LNCaP clone FGC (cell line): ENCODE results near the gene TMEM205.

Experiments
- DNase-seq: peaks from one replicate; pipeline ENCODE4 v3.0.0-alpha.2; 2011; ENCODE audit warnings: low read depth
- H3K4me3 ChIP-seq: 2 replicates; pipeline ENCODE4 v1.5.1; 2011; ENCODE audit warnings: mild to moderate bottlenecking, low read depth, low read length, control low read depth
- TF ChIP-seq, protein P1 (sequence below): IDR thresholded peaks from 2 replicates; pipeline ENCODE4 v1.5.1; 2012; ENCODE audit warnings: mild to moderate bottlenecking; ENCODE audit not compliant: control insufficient read depth, insufficient read depth; ENCODE audit errors: extremely low read depth

TMEM205 gene

DNA sequence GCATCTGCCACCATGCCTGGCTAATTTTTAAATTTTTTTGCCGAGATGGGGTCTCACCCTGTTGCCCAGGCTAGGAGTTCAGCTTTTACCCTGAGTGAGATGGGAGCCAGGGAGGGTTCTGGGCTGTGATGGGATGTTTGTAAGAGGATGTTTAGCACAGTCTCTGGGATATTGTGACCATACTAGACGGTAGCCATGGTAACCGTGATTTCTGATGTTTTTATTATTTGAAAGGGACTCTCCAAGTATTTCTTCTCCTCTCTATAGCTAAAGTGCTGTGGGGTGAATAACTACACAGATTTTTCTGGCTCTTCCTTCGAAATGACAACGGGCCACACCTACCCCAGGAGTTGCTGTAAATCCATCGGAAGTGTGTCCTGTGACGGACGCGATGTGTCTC, 39.7 kb downstream of the TMEM205 start:
- no peak for DNase-seq
- TF ChIP-seq, protein P1, sequence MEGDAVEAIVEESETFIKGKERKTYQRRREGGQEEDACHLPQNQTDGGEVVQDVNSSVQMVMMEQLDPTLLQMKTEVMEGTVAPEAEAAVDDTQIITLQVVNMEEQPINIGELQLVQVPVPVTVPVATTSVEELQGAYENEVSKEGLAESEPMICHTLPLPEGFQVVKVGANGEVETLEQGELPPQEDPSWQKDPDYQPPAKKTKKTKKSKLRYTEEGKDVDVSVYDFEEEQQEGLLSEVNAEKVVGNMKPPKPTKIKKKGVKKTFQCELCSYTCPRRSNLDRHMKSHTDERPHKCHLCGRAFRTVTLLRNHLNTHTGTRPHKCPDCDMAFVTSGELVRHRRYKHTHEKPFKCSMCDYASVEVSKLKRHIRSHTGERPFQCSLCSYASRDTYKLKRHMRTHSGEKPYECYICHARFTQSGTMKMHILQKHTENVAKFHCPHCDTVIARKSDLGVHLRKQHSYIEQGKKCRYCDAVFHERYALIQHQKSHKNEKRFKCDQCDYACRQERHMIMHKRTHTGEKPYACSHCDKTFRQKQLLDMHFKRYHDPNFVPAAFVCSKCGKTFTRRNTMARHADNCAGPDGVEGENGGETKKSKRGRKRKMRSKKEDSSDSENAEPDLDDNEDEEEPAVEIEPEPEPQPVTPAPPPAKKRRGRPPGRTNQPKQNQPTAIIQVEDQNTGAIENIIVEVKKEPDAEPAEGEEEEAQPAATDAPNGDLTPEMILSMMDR = no peak

DNA sequence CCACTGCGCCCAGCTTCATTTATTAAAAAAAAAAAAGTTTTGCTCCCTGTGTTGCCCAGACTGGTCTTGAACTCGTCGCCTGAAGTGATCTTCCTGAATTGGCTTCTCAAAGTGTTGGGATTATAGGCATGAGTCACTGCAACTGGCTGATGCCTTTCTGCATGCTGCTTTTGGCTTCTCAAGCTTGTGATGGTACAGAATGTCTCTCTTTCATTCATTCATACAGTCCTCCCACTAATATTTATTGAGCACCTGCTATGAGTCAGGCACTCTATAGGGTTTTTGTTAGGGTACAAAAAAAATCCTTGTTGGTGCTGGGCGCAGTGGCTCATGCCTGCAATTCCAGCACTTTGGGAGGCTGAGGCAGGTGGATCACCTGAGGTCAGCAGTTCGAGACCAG, 41.1 kb downstream of the TMEM205 start:
- H3K4me3 ChIP-seq = no peak overlapping the region
- DNase-seq = no peak
- TF ChIP-seq, protein P1 = no peak

More for the DNA sequence above, 39.7 kb downstream of the TMEM205 start:
- H3K4me3 ChIP-seq = no peak overlapping the region

DNA sequence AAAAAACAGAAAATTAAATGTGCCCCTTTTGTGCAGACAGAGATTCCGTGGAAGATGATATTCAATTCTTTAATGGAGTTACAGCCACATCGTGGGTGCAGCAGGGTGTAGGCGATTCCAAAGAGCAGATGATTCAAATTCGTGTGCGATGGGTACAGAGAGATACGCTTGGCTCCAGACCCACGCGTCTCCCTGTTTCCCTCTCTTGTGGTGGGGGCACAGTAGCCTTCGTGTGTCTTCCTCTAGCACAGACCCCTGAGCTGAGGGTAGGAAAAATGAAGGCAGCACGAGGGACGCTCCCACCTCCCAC, 45.3 kb downstream of the TMEM205 start:
- DNase-seq = no peak
- H3K4me3 ChIP-seq = no peak overlapping the region
- TF ChIP-seq, protein P1 = no peak

DNA sequence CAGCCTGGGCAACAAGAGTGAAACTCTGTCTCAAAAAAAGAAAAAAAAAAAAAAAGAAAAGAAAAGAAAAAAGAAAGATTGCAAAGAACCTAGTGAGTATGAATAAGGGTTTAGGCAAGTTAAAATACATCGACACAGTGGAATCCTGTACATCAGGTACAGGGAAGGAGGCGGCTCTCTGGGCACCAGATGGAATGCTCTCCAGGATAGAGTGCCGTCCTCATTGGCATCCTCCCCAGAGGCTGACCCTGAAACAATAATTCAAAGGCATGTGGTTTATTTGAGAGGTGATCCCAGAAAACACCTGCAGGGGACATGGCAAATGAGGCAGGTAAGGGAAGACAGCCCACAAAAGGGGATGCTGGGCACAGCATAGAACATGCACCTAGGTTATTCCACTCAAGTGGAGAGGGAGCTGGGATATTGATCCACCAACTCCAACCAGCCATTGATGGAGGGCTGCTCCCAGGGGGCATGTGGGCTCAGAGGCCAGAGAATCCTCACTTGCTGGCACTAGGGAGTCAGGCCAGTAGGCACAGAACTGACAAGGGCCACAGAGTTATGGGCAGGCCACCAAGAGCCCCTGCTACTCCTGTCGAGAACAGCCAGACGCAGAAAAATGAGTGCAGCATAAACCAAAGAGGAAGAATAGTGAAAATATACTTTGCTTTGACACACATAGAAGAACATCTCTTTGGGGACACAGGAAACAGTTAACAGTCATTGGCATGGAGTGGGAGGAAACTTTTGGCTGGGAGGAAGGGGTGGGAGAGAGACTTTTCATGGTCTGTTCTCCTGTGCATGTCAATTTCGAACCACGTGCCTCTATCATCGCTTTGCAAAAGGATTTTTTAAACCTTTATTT, 45.9 kb downstream of the TMEM205 start:
- H3K4me3 ChIP-seq = no peak overlapping the region
- DNase-seq = no peak
- TF ChIP-seq, protein P1 = no peak

DNA sequence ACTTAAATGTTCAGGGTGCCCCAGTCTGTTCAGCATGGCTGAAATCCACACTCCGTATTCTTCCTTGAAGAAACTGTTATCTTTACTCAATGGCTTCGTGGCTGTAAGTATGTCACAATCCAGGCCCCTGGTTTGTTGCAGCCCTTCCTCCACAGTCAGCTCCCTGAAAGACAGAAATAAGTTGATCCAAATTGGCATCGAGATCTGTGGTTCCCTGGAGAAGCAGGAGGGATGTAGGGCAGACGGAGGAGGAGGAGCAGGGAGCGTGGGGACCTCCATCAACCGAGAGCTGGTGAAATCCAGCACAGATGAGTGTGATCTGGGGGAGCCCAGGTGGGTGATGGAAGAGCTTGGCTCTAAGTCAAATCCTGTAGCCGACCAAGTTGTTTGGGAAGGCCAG, 49.8 kb downstream of the TMEM205 start:
- TF ChIP-seq, protein P1 = no peak
- DNase-seq = no peak
- no peak overlapping the region for H3K4me3 ChIP-seq

DNA sequence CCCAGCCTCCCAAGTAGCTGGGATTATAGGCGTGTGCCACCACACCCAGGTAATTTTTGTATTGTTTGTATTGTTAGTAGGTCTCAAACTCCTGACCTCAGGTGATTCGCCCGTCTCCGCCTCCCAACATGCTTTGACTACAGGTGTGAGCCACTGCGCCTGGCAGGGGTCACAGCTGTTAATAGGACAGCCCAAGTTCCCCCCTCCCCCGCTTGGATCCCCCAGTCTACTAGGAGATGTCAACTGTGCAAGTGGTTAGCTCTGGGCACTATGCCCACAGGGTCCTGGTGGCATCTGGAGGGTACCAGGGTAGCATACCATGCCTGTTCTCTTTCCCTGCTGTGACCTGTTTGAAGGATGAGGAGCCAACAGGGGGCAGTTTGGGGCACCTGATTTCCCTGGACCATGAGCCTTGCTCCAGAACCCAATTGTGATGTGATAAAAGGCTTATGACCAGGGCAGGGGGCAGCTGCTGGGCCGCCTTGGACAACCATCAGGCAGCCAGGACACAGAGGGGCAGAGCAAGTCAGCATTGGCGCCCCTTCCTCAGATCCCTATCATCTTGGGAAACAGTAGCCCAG, 50.3 kb downstream of the TMEM205 start, which contains the start of gene TSPAN16:
Gene TSPAN16, plus strand, starts transcription at position 496 of the 581 bp plus-strand sequence. CDS start 138 bp downstream, outside the sequence.
- TF ChIP-seq, protein P1 = no peak

More for the DNA sequence above, 50.3 kb downstream of the TMEM205 start, which contains the start of gene TSPAN16:
- no peak for DNase-seq
- no peak within 1 kb of the TSS for H3K4me3 ChIP-seq
